Measurements from ENCODE around the gene MAML1.
"Not testable (repeated sequence)": the region's sequence is repeated elsewhere in the genome, so short reads cannot be mapped to it uniquely, and the experiment has no call there.

DNA sequence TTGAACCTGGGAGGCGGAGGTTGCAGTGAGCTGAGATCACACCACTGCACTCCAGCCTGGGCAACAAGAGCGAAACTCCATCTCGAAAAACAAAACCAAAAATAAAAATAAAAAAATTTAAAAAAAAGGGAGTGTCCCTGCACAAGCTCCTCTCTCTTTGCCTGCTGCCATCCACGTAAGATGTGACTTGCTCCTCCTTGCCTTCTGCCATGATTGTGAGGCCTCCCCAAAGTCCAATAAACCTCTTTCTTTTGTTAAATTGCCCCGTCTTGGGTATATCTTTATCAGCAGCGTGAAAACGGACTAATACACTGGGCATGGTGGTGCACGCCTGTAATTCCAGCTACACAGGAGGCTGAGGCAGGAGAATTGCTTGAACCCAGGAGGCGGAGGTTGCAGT is 56.7 kb downstream of the MAML1 start:
- not testable (repeated sequence) for TF ChIP-seq CTCF (IDR thresholded peaks at IDR 0.05; ENCODE audit: poor library complexity, severe bottlenecking); EZH2 (IDR thresholded peaks at IDR 0.05; ENCODE audit: borderline replicate concordance, insufficient read depth, low read length, poor library complexity, severe bottlenecking); SMC3 (conservative IDR thresholded peaks at IDR 0.05; ENCODE audit: poor library complexity); POLR2AphosphoS5 (IDR thresholded peaks at IDR 0.05); TAF1 (IDR thresholded peaks at IDR 0.05; ENCODE audit: low read depth); EP300 (conservative IDR thresholded peaks at IDR 0.05; ENCODE audit: poor library complexity, severe bottlenecking)

All from neural cell (in vitro differentiated cells).